Measurements from ENCODE around the gene SLC4A3.

DNA sequence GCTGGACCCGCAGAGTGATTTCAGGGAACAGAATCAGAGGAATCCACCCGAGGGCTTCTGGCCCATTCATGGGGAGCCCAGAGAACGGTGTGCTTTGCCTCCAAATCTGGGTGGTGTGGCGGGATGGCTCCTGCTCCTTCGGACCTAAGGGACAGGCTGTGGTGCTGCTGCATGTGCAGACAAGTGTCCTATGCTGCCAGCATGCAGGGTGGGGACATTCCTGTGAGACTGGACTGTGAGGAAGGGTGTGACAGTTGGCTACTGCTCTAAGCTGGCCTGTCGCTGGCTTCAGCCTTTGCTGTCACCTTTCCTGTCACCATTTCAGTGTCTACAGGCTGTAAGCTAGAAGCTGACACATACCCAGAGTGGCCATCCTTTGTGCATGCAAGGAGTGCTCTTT is 2.9 kb upstream of the SLC4A3 start:
- no peak for TF ChIP-seq SUZ12 (IDR thresholded peaks at IDR 0.05; ENCODE audit: extremely low read depth, insufficient read depth, insufficient read length)
- no peak for TF ChIP-seq YY1 (IDR thresholded peaks at IDR 0.05; ENCODE audit: insufficient read depth, insufficient read length)
- no peak for TF ChIP-seq ZNF274 (IDR thresholded peaks at IDR 0.05; ENCODE audit: low read depth, low read length)
